DOHH2 (cell line): Measurements from ENCODE around the gene LUZP1.

Source experiments
- CTCF ChIP-seq: fragments of 200-600 bp; sonication (generic); IDR thresholded peaks from one replicate; pipeline ENCODE4 v1.5.1; 2014; ENCODE audit warnings: antibody characterized with exemption, mild to moderate bottlenecking, low read depth, low read length; ENCODE audit not compliant: poor library complexity, severe bottlenecking
- EZH2phosphoT487 ChIP-seq: fragments of 200-600 bp; sonication (generic); IDR thresholded peaks from 2 replicates; pipeline ENCODE4 v1.6.1; 2017; ENCODE audit warnings: borderline replicate concordance, mild to moderate bottlenecking, antibody characterized with exemption, low read length, moderate library complexity, mixed read lengths

GRCh38 chr1:23209770-23210169, 41.1 kb upstream of the LUZP1 start:
- TF ChIP-seq CTCF = no peak
- TF ChIP-seq EZH2phosphoT487 = no peak
